Effector memory CD4-positive, alpha-beta T cell (primary cell): ENCODE data around the gene STRN.

ENCODE experiments used
- DNase-seq, 3 donors: peaks; one replicate each; pipeline ENCODE4 v3.0.0-alpha.2; 2020
- H3K27ac ChIP-seq: 2 replicates; pipeline ENCODE4 v1.7.0; 2013; ENCODE audit warnings: mild to moderate bottlenecking, low read length, moderate library complexity; ENCODE audit not compliant: insufficient read depth, poor library complexity, severe bottlenecking
- H3K27me3 ChIP-seq: replicated peaks from 2 replicates; pipeline ENCODE4 v1.7.0; 2013; ENCODE audit warnings: mild to moderate bottlenecking, low read length; ENCODE audit not compliant: insufficient read depth, control insufficient read depth, poor library complexity, severe bottlenecking
- H3K36me3 ChIP-seq: 2 replicates; pipeline ENCODE4 v1.7.0; 2013; ENCODE audit warnings: mild to moderate bottlenecking, low read length, moderate library complexity; ENCODE audit not compliant: control insufficient read depth, insufficient read depth
- H3K4me1 ChIP-seq: 2 replicates; pipeline ENCODE4 v1.7.0; 2013; ENCODE audit warnings: low read length, mild to moderate bottlenecking; ENCODE audit not compliant: control insufficient read depth, insufficient read depth, poor library complexity, severe bottlenecking
- H3K4me3 ChIP-seq: 2 replicates; pipeline ENCODE4 v1.7.0; 2013; ENCODE audit warnings: low read length, low read depth, mild to moderate bottlenecking; ENCODE audit not compliant: insufficient read depth, poor library complexity, severe bottlenecking
- H3K9me3 ChIP-seq: 2 replicates; pipeline ENCODE4 v1.7.0; 2013; ENCODE audit warnings: mild to moderate bottlenecking, low read length, moderate library complexity; ENCODE audit not compliant: control insufficient read depth

Gene STRN

GRCh38 chr2:36965206-36965605 lies 1.1 kb downstream of the STRN start:
- Histone ChIP-seq H3K27me3 (no peaks in the 10 kb centered on the region), H3K4me3 (peak overlapping the region; percentile 83), H3K27ac (peak overlapping the region; percentile 89), H3K9me3 (no peaks in the 10 kb centered on the region), H3K36me3 (no peaks in the 10 kb centered on the region), H3K4me1 (peaks cover 8% of the 10 kb centered on the region)
- no peak for DNase-seq

- peaks cover 8% of the 10 kb centered on the region for H3K4me1 ChIP-seq
- H3K9me3 ChIP-seq: no peaks in the 10 kb centered on the region
- H3K27ac ChIP-seq: no peak overlapping the region
- H3K36me3 ChIP-seq: peaks cover 4% of the 10 kb centered on the region
- no peak overlapping the region for H3K4me3 ChIP-seq
- H3K27me3 ChIP-seq: no peaks in the 10 kb centered on the region
- DNase-seq: no peak
Observed at GRCh38 chr2:36964496-36965058, 1.8 kb downstream of the STRN start.

- Histone ChIP-seq H3K27ac (no peak overlapping the region), H3K36me3 (peaks cover 4% of the 10 kb centered on the region), H3K9me3 (no peaks in the 10 kb centered on the region), H3K4me1 (peaks cover 8% of the 10 kb centered on the region), H3K4me3 (no peak overlapping the region), H3K27me3 (no peaks in the 10 kb centered on the region)
- DNase-seq: no peak
Observed at GRCh38 chr2:36963734-36964133, 2.6 kb downstream of the STRN start.

- Histone ChIP-seq H3K36me3 (peaks cover 4% of the 10 kb centered on the region), H3K4me1 (peaks cover 8% of the 10 kb centered on the region), H3K27ac (no peak overlapping the region), H3K27me3 (no peaks in the 10 kb centered on the region), H3K9me3 (no peaks in the 10 kb centered on the region), H3K4me3 (no peak overlapping the region)
- DNase-seq: no peak
Observed at GRCh38 chr2:36963106-36963505, 3.2 kb downstream of the STRN start.

GRCh38 chr2:36960773-36961172 lies 5.6 kb downstream of the STRN start:
- Histone ChIP-seq H3K4me1 (peaks cover 8% of the 10 kb centered on the region), H3K4me3 (no peak overlapping the region)

GRCh38 chr2:36960005-36960675 lies 6.2 kb downstream of the STRN start:
- Histone ChIP-seq H3K27ac (no peak overlapping the region), H3K4me3 (no peak overlapping the region), H3K27me3 (no peaks in the 10 kb centered on the region), H3K9me3 (no peaks in the 10 kb centered on the region), H3K4me1 (peaks cover 2% of the 10 kb centered on the region), H3K36me3 (peaks cover 4% of the 10 kb centered on the region)
- no peak for DNase-seq

More at GRCh38 chr2:36960773-36961172, 5.6 kb downstream of the STRN start:
- no peak for DNase-seq
- no peaks in the 10 kb centered on the region for H3K27me3 ChIP-seq
- H3K36me3 ChIP-seq: peaks cover 4% of the 10 kb centered on the region
- H3K9me3 ChIP-seq: no peaks in the 10 kb centered on the region
- H3K27ac ChIP-seq: no peak overlapping the region

GRCh38 chr2:36954977-36955607 lies 11.2 kb downstream of the STRN start:
- no peaks in the 10 kb centered on the region for H3K9me3 ChIP-seq
- H3K4me1 ChIP-seq: peaks cover 3% of the 10 kb centered on the region
- DNase-seq: no peak
- no peaks in the 10 kb centered on the region for H3K27me3 ChIP-seq
- no peak overlapping the region for H3K4me3 ChIP-seq
- H3K27ac ChIP-seq: no peak overlapping the region
- H3K36me3 ChIP-seq: peaks cover 4% of the 10 kb centered on the region

GRCh38 chr2:36952748-36953197 lies 13.6 kb downstream of the STRN start:
- Histone ChIP-seq H3K36me3 (no peaks in the 10 kb centered on the region), H3K27ac (no peak overlapping the region)

GRCh38 chr2:36951574-36951973 lies 14.8 kb downstream of the STRN start:
- Histone ChIP-seq H3K27ac (no peak overlapping the region), H3K36me3 (no peaks in the 10 kb centered on the region), H3K27me3 (no peaks in the 10 kb centered on the region), H3K4me3 (no peak overlapping the region), H3K9me3 (no peaks in the 10 kb centered on the region), H3K4me1 (peaks cover 3% of the 10 kb centered on the region)
- DNase-seq: no peak

More at GRCh38 chr2:36952748-36953197, 13.6 kb downstream of the STRN start:
- Histone ChIP-seq H3K4me3 (no peak overlapping the region), H3K9me3 (no peaks in the 10 kb centered on the region), H3K27me3 (no peaks in the 10 kb centered on the region), H3K4me1 (peaks cover 3% of the 10 kb centered on the region)
- DNase-seq: no peak

- no peaks in the 10 kb centered on the region for H3K9me3 ChIP-seq
- H3K27me3 ChIP-seq: no peaks in the 10 kb centered on the region
- DNase-seq: no peak
Observed at GRCh38 chr2:36951027-36951518, 15.3 kb downstream of the STRN start.

More at GRCh38 chr2:36951027-36951518, 15.3 kb downstream of the STRN start:
- Histone ChIP-seq H3K4me3 (no peak overlapping the region), H3K27ac (no peak overlapping the region), H3K4me1 (peaks cover 3% of the 10 kb centered on the region), H3K36me3 (no peaks in the 10 kb centered on the region)
